GM23338 (cell line): ENCODE measurements around the gene CATSPER3. TPM values are rescaled to one million over a fixed set of nuclear protein-coding genes. Genes with fewer than 3 reads are reported as not detected.

Experiments used
- CREB1 ChIP-seq: fragments of 250-450 bp; sonication (Bioruptor Pico); IDR thresholded peaks from 2 replicates; pipeline ENCODE4 v1.5.0; 2020; ENCODE audit warnings: low read depth, mild to moderate bottlenecking, moderate library complexity
- EZH2 ChIP-seq: fragments of 200-600 bp; sonication (generic); IDR thresholded peaks from one replicate; pipeline ENCODE4 v1.8.0; 2017; ENCODE audit warnings: antibody characterized with exemption, mild to moderate bottlenecking, low read depth; ENCODE audit not compliant: unreplicated experiment
- EZH2phosphoT487 ChIP-seq: fragments of 200-600 bp; sonication (generic); IDR thresholded peaks from one replicate; pipeline ENCODE4 v1.8.1; 2018; ENCODE audit warnings: antibody characterized with exemption; ENCODE audit not compliant: unreplicated experiment
- JUNB ChIP-seq: IDR thresholded peaks from one replicate; pipeline ENCODE4 v1.6.1; 2016; ENCODE audit warnings: antibody characterized with exemption; ENCODE audit not compliant: unreplicated experiment
- NANOG ChIP-seq: IDR thresholded peaks from 2 replicates; pipeline ENCODE4 v1.6.1; 2016; ENCODE audit warnings: antibody characterized with exemption, borderline replicate concordance
- POLR2AphosphoS5 ChIP-seq: IDR thresholded peaks from 2 replicates; pipeline ENCODE4 v1.6.1; 2016; ENCODE audit warnings: antibody characterized with exemption, low read depth
- STAT1 ChIP-seq: IDR thresholded peaks from one replicate; pipeline ENCODE4 v1.6.1; 2016; ENCODE audit warnings: antibody characterized with exemption; ENCODE audit not compliant: unreplicated experiment
- ZNF114 ChIP-seq: fragments of 250-450 bp; sonication (Bioruptor Pico); IDR thresholded peaks from 2 replicates; pipeline ENCODE4 v1.5.0; 2020; ENCODE audit warnings: mild to moderate bottlenecking, moderate library complexity
- ZNF331 ChIP-seq: fragments of 250-450 bp; sonication (Bioruptor Pico); IDR thresholded peaks from 2 replicates; pipeline ENCODE4 v1.5.0; 2020; ENCODE audit warnings: low read depth, mild to moderate bottlenecking, moderate library complexity
- polyA plus RNA-seq: library from polyadenylated mRNA; unstranded; fragments of >200 nt; fragmentation: Nextera tagmentation; extraction: Ambion mirVana; gene quantifications from 2 replicates; pipeline ENCODE4 v1.2.1, GENCODE V29; 2016
- total RNA-seq: library from RNA; depleted of rRNA; stranded (reverse); fragments of >200 nt; shearing (Covaris generic); gene quantifications from 2 replicates; pipeline ENCODE4 v1.2.3, GENCODE V29; 2014
- TF ChIP-seq, protein P1 (sequence below): fragments of 250-450 bp; sonication (Bioruptor Pico); IDR thresholded peaks from 2 replicates; pipeline ENCODE4 v1.5.0; 2020; ENCODE audit warnings: mild to moderate bottlenecking, moderate library complexity
- TF ChIP-seq, protein P2 (sequence below): IDR thresholded peaks from 2 replicates; pipeline ENCODE4 v1.6.1; 2016; ENCODE audit warnings: antibody characterized with exemption
- TF ChIP-seq, protein P3 (sequence below), 2 experiments: fragments of 200-600 bp in 1 of 2; sonication (generic) in 1 of 2; conservative IDR thresholded peaks; 2 replicates each; pipeline versions ENCODE4 v1.5.1 to v1.6.1; 2016 to 2017; ENCODE audit warnings: antibody characterized with exemption in 2 of 2, low read depth in 2 of 2, mild to moderate bottlenecking in 2 of 2, moderate library complexity in 1 of 2

The CATSPER3 gene
- total and polyA plus RNA-seq, 2 experiments from 2014 or later, result 0.19 TPM; not detected in 1

DNA sequence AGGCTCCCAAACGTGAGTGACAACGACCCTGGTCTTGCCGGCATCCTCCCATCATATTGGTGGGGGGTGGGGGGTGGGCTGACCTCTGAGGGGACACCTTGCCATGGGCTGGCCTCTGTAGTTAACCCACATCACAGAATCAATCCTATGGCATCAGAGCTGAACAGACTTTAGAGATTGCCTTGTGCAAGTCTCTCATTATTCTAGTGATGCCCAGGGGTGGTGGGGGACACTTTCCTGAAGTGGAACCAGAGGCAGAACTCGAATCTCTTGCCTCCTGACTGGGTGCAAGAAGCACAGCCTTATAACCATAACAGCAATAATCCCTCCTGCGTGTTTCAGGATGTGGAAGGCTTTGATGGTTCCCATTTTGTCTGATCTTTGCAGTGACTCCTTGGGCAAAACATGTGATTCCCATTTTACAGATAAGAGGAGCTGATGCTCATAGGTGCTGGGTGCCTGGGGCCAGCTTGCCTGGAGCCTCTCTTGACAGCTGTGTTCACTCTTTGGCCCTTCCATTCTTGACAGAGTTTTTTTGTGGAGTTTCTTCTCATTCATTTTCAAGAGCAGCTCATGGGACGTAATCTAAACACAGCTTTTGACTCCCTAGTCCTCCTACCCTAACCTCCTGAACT is 84.9 kb downstream of the CATSPER3 start (continued):
- TF ChIP-seq, protein P1, sequence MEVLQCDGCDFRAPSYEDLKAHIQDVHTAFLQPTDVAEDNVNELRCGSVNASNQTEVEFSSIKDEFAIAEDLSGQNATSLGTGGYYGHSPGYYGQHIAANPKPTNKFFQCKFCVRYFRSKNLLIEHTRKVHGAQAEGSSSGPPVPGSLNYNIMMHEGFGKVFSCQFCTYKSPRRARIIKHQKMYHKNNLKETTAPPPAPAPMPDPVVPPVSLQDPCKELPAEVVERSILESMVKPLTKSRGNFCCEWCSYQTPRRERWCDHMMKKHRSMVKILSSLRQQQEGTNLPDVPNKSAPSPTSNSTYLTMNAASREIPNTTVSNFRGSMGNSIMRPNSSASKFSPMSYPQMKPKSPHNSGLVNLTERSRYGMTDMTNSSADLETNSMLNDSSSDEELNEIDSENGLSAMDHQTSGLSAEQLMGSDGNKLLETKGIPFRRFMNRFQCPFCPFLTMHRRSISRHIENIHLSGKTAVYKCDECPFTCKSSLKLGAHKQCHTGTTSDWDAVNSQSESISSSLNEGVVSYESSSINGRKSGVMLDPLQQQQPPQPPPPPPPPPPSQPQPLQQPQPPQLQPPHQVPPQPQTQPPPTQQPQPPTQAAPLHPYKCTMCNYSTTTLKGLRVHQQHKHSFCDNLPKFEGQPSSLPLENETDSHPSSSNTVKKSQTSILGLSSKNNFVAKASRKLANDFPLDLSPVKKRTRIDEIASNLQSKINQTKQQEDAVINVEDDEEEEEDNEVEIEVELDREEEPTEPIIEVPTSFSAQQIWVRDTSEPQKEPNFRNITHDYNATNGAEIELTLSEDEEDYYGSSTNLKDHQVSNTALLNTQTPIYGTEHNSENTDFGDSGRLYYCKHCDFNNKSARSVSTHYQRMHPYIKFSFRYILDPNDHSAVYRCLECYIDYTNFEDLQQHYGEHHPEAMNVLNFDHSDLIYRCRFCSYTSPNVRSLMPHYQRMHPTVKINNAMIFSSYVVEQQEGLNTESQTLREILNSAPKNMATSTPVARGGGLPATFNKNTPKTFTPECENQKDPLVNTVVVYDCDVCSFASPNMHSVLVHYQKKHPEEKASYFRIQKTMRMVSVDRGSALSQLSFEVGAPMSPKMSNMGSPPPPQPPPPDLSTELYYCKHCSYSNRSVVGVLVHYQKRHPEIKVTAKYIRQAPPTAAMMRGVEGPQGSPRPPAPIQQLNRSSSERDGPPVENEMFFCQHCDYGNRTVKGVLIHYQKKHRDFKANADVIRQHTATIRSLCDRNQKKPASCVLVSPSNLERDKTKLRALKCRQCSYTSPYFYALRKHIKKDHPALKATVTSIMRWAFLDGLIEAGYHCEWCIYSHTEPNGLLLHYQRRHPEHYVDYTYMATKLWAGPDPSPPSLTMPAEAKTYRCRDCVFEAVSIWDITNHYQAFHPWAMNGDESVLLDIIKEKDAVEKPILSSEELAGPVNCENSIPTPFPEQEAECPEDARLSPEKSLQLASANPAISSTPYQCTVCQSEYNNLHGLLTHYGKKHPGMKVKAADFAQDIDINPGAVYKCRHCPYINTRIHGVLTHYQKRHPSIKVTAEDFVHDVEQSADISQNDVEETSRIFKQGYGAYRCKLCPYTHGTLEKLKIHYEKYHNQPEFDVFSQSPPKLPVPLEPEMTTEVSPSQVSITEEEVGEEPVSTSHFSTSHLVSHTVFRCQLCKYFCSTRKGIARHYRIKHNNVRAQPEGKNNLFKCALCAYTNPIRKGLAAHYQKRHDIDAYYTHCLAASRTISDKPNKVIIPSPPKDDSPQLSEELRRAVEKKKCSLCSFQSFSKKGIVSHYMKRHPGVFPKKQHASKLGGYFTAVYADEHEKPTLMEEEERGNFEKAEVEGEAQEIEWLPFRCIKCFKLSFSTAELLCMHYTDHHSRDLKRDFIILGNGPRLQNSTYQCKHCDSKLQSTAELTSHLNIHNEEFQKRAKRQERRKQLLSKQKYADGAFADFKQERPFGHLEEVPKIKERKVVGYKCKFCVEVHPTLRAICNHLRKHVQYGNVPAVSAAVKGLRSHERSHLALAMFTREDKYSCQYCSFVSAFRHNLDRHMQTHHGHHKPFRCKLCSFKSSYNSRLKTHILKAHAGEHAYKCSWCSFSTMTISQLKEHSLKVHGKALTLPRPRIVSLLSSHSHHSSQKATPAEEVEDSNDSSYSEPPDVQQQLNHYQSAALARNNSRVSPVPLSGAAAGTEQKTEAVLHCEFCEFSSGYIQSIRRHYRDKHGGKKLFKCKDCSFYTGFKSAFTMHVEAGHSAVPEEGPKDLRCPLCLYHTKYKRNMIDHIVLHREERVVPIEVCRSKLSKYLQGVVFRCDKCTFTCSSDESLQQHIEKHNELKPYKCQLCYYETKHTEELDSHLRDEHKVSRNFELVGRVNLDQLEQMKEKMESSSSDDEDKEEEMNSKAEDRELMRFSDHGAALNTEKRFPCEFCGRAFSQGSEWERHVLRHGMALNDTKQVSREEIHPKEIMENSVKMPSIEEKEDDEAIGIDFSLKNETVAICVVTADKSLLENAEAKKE (CRISPR knock-in tag), result no peak
- TF ChIP-seq ZNF114 (no peak), NANOG (no peak), EZH2 (no peak), CREB1 (no peak), JUNB (no peak), POLR2AphosphoS5 (no peak), ZNF331 (CRISPR knock-in tag) (no peak), STAT1 (no peak), EZH2phosphoT487 (no peak)
- TF ChIP-seq, protein P2, sequence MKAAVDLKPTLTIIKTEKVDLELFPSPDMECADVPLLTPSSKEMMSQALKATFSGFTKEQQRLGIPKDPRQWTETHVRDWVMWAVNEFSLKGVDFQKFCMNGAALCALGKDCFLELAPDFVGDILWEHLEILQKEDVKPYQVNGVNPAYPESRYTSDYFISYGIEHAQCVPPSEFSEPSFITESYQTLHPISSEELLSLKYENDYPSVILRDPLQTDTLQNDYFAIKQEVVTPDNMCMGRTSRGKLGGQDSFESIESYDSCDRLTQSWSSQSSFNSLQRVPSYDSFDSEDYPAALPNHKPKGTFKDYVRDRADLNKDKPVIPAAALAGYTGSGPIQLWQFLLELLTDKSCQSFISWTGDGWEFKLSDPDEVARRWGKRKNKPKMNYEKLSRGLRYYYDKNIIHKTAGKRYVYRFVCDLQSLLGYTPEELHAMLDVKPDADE, result no peak
- TF ChIP-seq, protein P3, sequence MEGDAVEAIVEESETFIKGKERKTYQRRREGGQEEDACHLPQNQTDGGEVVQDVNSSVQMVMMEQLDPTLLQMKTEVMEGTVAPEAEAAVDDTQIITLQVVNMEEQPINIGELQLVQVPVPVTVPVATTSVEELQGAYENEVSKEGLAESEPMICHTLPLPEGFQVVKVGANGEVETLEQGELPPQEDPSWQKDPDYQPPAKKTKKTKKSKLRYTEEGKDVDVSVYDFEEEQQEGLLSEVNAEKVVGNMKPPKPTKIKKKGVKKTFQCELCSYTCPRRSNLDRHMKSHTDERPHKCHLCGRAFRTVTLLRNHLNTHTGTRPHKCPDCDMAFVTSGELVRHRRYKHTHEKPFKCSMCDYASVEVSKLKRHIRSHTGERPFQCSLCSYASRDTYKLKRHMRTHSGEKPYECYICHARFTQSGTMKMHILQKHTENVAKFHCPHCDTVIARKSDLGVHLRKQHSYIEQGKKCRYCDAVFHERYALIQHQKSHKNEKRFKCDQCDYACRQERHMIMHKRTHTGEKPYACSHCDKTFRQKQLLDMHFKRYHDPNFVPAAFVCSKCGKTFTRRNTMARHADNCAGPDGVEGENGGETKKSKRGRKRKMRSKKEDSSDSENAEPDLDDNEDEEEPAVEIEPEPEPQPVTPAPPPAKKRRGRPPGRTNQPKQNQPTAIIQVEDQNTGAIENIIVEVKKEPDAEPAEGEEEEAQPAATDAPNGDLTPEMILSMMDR (conservative IDR thresholded peaks at IDR 0.05; ENCODE audit: low read depth in 2 of 2), result no peak
